ENCODE results near the gene MARS2.
"Not testable (repeated sequence)": the region's sequence is repeated elsewhere in the genome, so short reads cannot be mapped to it uniquely, and the experiment has no call there.

MARS2 gene

GRCh38 chr2:197707316-197708213 is 2.4 kb downstream of the MARS2 start:
- DNase-seq = no peak

GRCh38 chr2:197708331-197708730 is 3.2 kb downstream of the MARS2 start:
- DNase-seq = no peak

GRCh38 chr2:197709140-197709539 is 4.0 kb downstream of the MARS2 start:
- not testable (repeated sequence) for DNase-seq

GRCh38 chr2:197710424-197711042 is 5.4 kb downstream of the MARS2 start:
- no peak for DNase-seq

GRCh38 chr2:197711578-197711977 is 6.4 kb downstream of the MARS2 start:
- no peak for DNase-seq

- DNase-seq = no peak
Measured at GRCh38 chr2:197713271-197713670, 8.1 kb downstream of the MARS2 start.

- DNase-seq = no peak
Measured at GRCh38 chr2:197717863-197718262, 12.7 kb downstream of the MARS2 start.

GRCh38 chr2:197727011-197727410 is 21.8 kb downstream of the MARS2 start:
- no peak for DNase-seq

GRCh38 chr2:197728555-197729544 is 23.7 kb downstream of the MARS2 start:
- not testable (repeated sequence) for DNase-seq

GRCh38 chr2:197740200-197740599 is 35.0 kb downstream of the MARS2 start:
- no peak for DNase-seq
